ENCODE data around the gene FXYD7. TPM values are rescaled to one million over a fixed set of nuclear protein-coding genes. Genes with fewer than 3 reads are reported as not detected.
A peak's percentile ranks its signal among the peaks of the same experiment; 100 is the strongest.

The FXYD7 gene
- total RNA-seq, 1 experiment from 2014 or later: not detected

GRCh38 chr19:35140207-35140961, 2.7 kb upstream of the FXYD7 start:
- no peak for DNase-seq
- ATAC-seq: no peak
- no peaks in the 10 kb centered on the region for H4K20me1 ChIP-seq (ENCODE audit: low read length)
- no peak overlapping the region for H2AFZ ChIP-seq (ENCODE audit: low read length)
- ChIA-PET POLR2A (ENCODE audit: unreplicated experiment) (interaction anchor here (0.7 kb wide), 1 partner anchor 103 kb away, joined by 5 read pairs; no protein-coding TSS in a partner anchor), CTCF (interaction anchor here (0.6 to 1.3 kb wide), 5 partner anchors 14 to 96 kb away, joined by 3 to 8 read pairs (median 5); no protein-coding TSS in a partner anchor)
- H3K4me3 ChIP-seq (ENCODE audit: low read length): no peak overlapping the region
- H3K9ac ChIP-seq (ENCODE audit: low read length): no peak overlapping the region
- H3K9me3 ChIP-seq (ENCODE audit: low read length): no peaks in the 10 kb centered on the region
- TF ChIP-seq EZH2 (IDR thresholded peaks at IDR 0.05; ENCODE audit: low read length, unreplicated experiment): no peak
- TF ChIP-seq, protein P1, sequence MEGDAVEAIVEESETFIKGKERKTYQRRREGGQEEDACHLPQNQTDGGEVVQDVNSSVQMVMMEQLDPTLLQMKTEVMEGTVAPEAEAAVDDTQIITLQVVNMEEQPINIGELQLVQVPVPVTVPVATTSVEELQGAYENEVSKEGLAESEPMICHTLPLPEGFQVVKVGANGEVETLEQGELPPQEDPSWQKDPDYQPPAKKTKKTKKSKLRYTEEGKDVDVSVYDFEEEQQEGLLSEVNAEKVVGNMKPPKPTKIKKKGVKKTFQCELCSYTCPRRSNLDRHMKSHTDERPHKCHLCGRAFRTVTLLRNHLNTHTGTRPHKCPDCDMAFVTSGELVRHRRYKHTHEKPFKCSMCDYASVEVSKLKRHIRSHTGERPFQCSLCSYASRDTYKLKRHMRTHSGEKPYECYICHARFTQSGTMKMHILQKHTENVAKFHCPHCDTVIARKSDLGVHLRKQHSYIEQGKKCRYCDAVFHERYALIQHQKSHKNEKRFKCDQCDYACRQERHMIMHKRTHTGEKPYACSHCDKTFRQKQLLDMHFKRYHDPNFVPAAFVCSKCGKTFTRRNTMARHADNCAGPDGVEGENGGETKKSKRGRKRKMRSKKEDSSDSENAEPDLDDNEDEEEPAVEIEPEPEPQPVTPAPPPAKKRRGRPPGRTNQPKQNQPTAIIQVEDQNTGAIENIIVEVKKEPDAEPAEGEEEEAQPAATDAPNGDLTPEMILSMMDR (conservative IDR thresholded peaks at IDR 0.05; ENCODE audit: low read depth, low read length): no peak
- no peak for TF ChIP-seq EZH2phosphoT487 (IDR thresholded peaks at IDR 0.05; ENCODE audit: borderline replicate concordance, low read length)
- H3K79me2 ChIP-seq (ENCODE audit: low read length): no peaks in the 10 kb centered on the region
- 0 out of 2 replicates have a peak, but pooled peaks cover 9% of the 10 kb centered on the region for H3K4me1 ChIP-seq (ENCODE audit: insufficient read depth, low read length)
- intact Hi-C loops (cut with micrococcal nuclease): loop anchor here (5.0 to 10.0 kb wide), 2 partner anchors 73 to 104 kb away; partner anchors contain the start of gene LSR
- H3F3A ChIP-seq (ENCODE audit: low read length, unreplicated experiment): no peaks in the 10 kb centered on the region
- BruUV-seq (replicated peaks): no TSS peak
- H3K4me2 ChIP-seq (ENCODE audit: low read length): no peak overlapping the region
- H3K36me3 ChIP-seq (ENCODE audit: low read depth, low read length): no peaks in the 10 kb centered on the region
- H3K27me3 ChIP-seq (ENCODE audit: low read length): no peaks in the 10 kb centered on the region
- no peak overlapping the region for H3K27ac ChIP-seq (ENCODE audit: low read length)
- H3K9me2 ChIP-seq (replicated peaks; ENCODE audit: low read length): no peaks in the 10 kb centered on the region

DNA sequence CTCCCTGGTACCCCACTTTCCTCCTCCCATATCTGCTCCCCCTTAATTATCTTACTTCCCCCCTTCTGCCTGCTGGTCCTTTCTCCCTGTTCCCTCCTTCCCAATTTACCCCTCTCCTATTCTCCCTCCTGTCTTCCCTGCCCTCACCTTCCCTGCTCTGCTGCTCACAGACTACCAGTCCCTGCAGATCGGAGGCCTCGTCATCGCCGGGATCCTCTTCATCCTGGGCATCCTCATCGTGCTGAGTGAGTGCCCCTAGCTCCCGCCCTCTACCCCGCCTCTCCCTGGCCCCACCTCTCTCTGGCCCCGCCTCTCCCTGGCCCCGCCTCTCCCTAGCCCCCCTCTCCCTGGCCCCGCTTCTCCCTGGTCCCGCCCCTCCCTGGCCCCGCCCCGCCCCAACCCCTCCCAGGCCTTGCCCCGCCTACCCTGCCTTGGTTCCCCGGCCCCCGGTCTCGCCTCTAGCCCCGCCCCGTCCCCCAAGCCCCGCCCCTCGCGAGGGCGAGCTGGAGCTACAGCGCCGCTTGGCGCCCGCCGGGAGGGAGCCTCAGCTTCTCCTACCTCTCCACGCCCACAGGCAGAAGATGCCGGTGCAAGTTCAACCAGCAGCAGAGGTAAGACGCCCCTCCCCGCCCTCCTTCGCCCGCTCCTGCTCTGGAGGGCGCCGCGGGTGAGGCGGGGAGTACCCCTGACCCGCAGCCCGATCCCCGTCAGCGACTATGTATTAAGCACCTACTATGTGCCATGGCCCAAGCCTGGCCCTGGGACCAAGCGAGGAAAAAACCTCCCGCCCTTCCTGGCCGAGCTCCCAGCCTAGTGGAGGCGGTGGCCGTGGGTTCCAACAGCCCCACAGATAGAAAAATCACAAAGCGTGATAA, 1.9 kb upstream of the FXYD7 start:
- no peaks in the 10 kb centered on the region for H3K9me2 ChIP-seq (replicated peaks; ENCODE audit: low read length)
- H3K27me3 ChIP-seq (ENCODE audit: low read length): no peaks in the 10 kb centered on the region

More for the DNA sequence above, 1.9 kb upstream of the FXYD7 start:
- ATAC-seq (peak; percentile 82), DNase-seq (peak; percentile 82)
- Histone ChIP-seq H3K79me2 (ENCODE audit: low read length) (no peaks in the 10 kb centered on the region), H3K4me2 (ENCODE audit: low read length) (peak overlapping the region; percentile 70), H2AFZ (ENCODE audit: low read length) (peak overlapping the region; percentile 61), H3K4me3 (ENCODE audit: low read length) (peak overlapping the region; percentile 43), H3K9me3 (ENCODE audit: low read length) (no peaks in the 10 kb centered on the region), H3K4me1 (ENCODE audit: insufficient read depth, low read length) (0 out of 2 replicates have a peak, but pooled peaks cover 11% of the 10 kb centered on the region), H4K20me1 (ENCODE audit: low read length) (no peaks in the 10 kb centered on the region), H3K27ac (ENCODE audit: low read length) (no peak overlapping the region), H3F3A (ENCODE audit: low read length, unreplicated experiment) (no peaks in the 10 kb centered on the region), H3K36me3 (ENCODE audit: low read depth, low read length) (no peaks in the 10 kb centered on the region), H3K9ac (ENCODE audit: low read length) (no peak overlapping the region)
- TF ChIP-seq, protein P1 (conservative IDR thresholded peaks at IDR 0.05; ENCODE audit: low read depth, low read length): peak; percentile 39; the same call in 1 of the 2 replicates
- no peak for TF ChIP-seq EZH2 (IDR thresholded peaks at IDR 0.05; ENCODE audit: low read length, unreplicated experiment)
- BruUV-seq (replicated peaks): no TSS peak
- ChIA-PET POLR2A (ENCODE audit: unreplicated experiment) (interaction anchor here (0.6 to 0.7 kb wide), 2 partner anchors 102 to 140 kb away, joined by 5 read pairs; no protein-coding TSS in a partner anchor), CTCF (interaction anchor here (0.6 to 1.3 kb wide), 8 partner anchors 13 to 303 kb away, joined by 3 to 15 read pairs (median 4); no protein-coding TSS in a partner anchor)
- intact Hi-C loops (cut with micrococcal nuclease): loop anchor here (5.0 to 10.0 kb wide), 2 partner anchors 74 to 104 kb away; partner anchors contain the start of gene LSR
